Testis (tissue), 3 donors: ENCODE data around the gene CCDC150. TPM values are rescaled to one million over a fixed set of nuclear protein-coding genes. Genes with fewer than 3 reads are reported as not detected.
"Not testable (repeated sequence)": the region's sequence is repeated elsewhere in the genome, so short reads cannot be mapped to it uniquely, and the experiment has no call there.

Source experiments
- DNase-seq: peaks from one replicate; pipeline ENCODE4 v3.0.0-alpha.2; 2019
- H3K27ac ChIP-seq, 2 donors: fragments of 200-600 bp; sonication (generic); one replicate each; pipeline ENCODE4 v1.5.1; 2019
- H3K27me3 ChIP-seq: fragments of 200-600 bp; sonication (generic); one replicate; pipeline ENCODE4 v1.5.1; 2019
- H3K36me3 ChIP-seq: fragments of 200-600 bp; sonication (generic); one replicate; pipeline ENCODE4 v1.5.1; 2017; ENCODE audit warnings: low read depth; ENCODE audit errors: missing control alignments
- H3K4me1 ChIP-seq: fragments of 200-600 bp; sonication (generic); one replicate; pipeline ENCODE4 v1.5.1; 2019
- H3K4me3 ChIP-seq, 2 donors: fragments of 200-600 bp; sonication (generic); one replicate each; pipeline ENCODE4 v1.5.1; 2017 to 2019
- H3K9me3 ChIP-seq: fragments of 200-600 bp; sonication (generic); one replicate; pipeline ENCODE4 v1.5.1; 2017
- POLR2A ChIP-seq: fragments of 450-650 bp; IDR thresholded peaks from one replicate; pipeline ENCODE4 v1.6.1; 2017; ENCODE audit warnings: antibody characterized with exemption, mild to moderate bottlenecking, moderate library complexity
- WGBS, 2 donors: methylation state at CpG; one replicate each; pipeline ENCODE4 v1.1.5; 2018; 5-methylcytosine and 5-hydroxymethylcytosine counted together
- intact Hi-C: fragments of 100-400 bp; cut with DNase I; formaldehyde crosslinking; loops from one replicate; pipeline ENCODE4 v1.15.1; 2023; ENCODE audit warnings: low total_unique reads
- polyA plus RNA-seq: library from polyadenylated mRNA; stranded (reverse); fragments of 350-450 nt; fragmentation: Illumina TruSeq; extraction: RNeasy Lipid Tissue Mini Kit (QIAGEN cat#74804); gene quantifications from one replicate; pipeline ENCODE4 v1.2.3, GENCODE V29; 2014; ENCODE audit warnings: low read depth, low replicate concordance; ENCODE audit not compliant: insufficient read depth
- total RNA-seq, 2 donors: library from RNA; depleted of rRNA; stranded (reverse); fragments of >200 nt; gene quantifications; one replicate each; pipeline ENCODE4 v1.2.3, GENCODE V29; 2016
- TF ChIP-seq, protein P1 (sequence below), 3 experiments: fragments of 450-650 bp in 2 of 3; fragments of 200-600 bp in 1 of 3; sonication (generic) in 1 of 3; IDR thresholded peaks; one replicate each; pipeline ENCODE4 v1.5.1; 2016 to 2019; ENCODE audit warnings: antibody characterized with exemption in 3 of 3, mild to moderate bottlenecking in 2 of 3, moderate library complexity in 1 of 3

CCDC150 gene
- total and polyA plus RNA-seq, 3 donors from 2014 or later, result 22.7 to 52.0 (median 31.7) TPM

DNA sequence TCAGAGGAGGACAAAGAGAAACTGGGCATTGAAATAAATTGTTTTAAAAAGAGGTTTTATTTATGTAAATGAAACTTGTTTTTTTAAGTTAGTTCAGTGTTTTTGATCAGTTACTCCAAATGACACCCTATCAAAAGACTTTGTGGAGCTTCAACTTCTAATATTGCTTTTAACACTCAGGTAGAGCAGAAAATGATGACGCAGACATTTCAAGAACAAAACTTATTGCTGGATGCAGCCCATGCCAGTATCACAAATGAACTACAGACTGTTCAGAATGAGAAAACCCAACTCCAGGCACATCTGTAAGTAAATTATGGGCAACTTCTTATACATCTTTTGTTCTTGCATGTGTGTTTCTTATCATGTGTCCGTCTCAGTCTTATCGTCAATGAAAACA lies 36.4 kb downstream of the CCDC150 start:
- DNase-seq, result no peak
- H3K4me3 ChIP-seq, result no peak overlapping the region
- TF ChIP-seq, protein P1, sequence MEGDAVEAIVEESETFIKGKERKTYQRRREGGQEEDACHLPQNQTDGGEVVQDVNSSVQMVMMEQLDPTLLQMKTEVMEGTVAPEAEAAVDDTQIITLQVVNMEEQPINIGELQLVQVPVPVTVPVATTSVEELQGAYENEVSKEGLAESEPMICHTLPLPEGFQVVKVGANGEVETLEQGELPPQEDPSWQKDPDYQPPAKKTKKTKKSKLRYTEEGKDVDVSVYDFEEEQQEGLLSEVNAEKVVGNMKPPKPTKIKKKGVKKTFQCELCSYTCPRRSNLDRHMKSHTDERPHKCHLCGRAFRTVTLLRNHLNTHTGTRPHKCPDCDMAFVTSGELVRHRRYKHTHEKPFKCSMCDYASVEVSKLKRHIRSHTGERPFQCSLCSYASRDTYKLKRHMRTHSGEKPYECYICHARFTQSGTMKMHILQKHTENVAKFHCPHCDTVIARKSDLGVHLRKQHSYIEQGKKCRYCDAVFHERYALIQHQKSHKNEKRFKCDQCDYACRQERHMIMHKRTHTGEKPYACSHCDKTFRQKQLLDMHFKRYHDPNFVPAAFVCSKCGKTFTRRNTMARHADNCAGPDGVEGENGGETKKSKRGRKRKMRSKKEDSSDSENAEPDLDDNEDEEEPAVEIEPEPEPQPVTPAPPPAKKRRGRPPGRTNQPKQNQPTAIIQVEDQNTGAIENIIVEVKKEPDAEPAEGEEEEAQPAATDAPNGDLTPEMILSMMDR (IDR thresholded peaks at IDR 0.05), result no peak
- no peak for TF ChIP-seq POLR2A
- intact Hi-C loops, result no loop called here
- H3K27me3 ChIP-seq, result no peaks in the 10 kb centered on the region
- H3K36me3 ChIP-seq, result no peaks in the 10 kb centered on the region
- no peak overlapping the region for H3K27ac ChIP-seq
- no peaks in the 10 kb centered on the region for H3K4me1 ChIP-seq
- no peaks in the 10 kb centered on the region for H3K9me3 ChIP-seq
- 61 to 80% methylated on average over 3 of the region's 3 CpGs for WGBS, 2 donors

DNA sequence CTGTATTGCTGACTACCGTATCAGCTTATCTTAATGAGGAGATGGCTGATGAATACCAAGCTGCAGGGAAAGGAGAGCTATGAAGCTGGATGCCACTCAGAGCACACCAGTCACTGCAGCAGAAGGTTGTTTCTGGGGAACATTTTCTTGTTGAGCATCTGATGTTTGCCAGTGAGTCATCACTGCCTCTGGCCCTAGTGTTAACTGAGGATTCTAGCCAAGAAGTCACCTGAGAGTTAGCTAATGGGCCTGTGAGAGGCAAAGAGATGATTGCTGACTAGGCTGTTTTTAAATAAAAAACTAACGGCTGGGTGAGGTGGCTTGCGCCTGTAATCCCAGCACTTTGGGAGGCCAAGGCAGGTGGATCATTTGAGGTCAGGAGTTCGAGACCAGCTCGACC lies 37.9 kb downstream of the CCDC150 start:
- Histone ChIP-seq H3K4me3 (no peak overlapping the region), H3K4me1 (no peaks in the 10 kb centered on the region), H3K27me3 (no peaks in the 10 kb centered on the region), H3K36me3 (no peaks in the 10 kb centered on the region), H3K9me3 (no peaks in the 10 kb centered on the region), H3K27ac (no peak overlapping the region)
- WGBS, 2 donors, result 94% methylated on average over 5 of the region's 5 CpGs
- intact Hi-C loops, result no loop called here
- DNase-seq, result no peak
- no peak for TF ChIP-seq POLR2A
- TF ChIP-seq, protein P1 (IDR thresholded peaks at IDR 0.05), result no peak

DNA sequence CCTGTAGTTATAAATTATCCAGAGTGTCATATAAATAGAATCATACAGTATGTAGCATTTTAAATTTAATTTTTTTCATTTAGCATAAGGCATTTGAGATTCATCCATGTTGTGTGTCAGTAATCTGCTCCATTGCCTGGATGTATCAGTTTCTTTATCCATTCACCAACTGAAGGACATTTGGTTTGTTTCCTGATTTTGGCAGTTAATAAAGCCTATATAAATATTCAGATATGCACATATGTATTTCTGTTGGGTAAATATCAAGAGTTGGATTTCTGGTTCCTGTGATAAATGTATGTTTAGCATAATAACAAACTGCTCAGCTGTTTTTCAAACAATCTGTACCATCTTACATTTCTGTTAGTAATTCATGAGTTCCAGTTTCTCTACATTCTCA lies 39.9 kb downstream of the CCDC150 start:
- Histone ChIP-seq H3K4me3 (no peak overlapping the region), H3K4me1 (no peaks in the 10 kb centered on the region), H3K36me3 (no peaks in the 10 kb centered on the region), H3K27ac (no peak overlapping the region), H3K27me3 (no peaks in the 10 kb centered on the region), H3K9me3 (no peaks in the 10 kb centered on the region)
- no peak for DNase-seq
- TF ChIP-seq POLR2A, result no peak
- TF ChIP-seq, protein P1 (IDR thresholded peaks at IDR 0.05), result no peak
- intact Hi-C loops, result no loop called here

DNA sequence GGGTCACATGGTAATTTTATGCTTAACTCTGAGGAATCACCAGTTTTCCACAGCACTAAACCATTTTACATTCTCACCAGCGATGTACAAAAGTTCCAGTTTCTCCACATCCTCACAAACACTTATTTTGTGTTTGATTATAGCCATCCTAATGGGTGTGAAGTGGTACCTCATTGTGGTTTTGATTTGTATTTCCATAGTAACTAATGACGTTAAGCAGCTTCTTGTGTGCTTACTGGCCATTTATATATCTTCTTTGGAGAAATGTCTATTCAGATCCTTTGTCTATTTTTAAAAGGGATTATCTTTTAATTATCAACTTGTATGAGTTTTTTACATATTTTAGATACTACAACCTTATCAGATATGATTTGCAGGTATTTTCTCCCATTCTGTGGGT lies 42.0 kb downstream of the CCDC150 start:
- Histone ChIP-seq H3K36me3 (no peaks in the 10 kb centered on the region), H3K9me3 (no peaks in the 10 kb centered on the region), H3K4me3 (no peak overlapping the region), H3K27ac (no peak overlapping the region), H3K27me3 (no peaks in the 10 kb centered on the region), H3K4me1 (no peaks in the 10 kb centered on the region)
- TF ChIP-seq, protein P1 (IDR thresholded peaks at IDR 0.05), result no peak
- no peak for TF ChIP-seq POLR2A
- no peak for DNase-seq
- intact Hi-C loops, result no loop called here
- 96 to 100% methylated on average over 2 of the region's 2 CpGs for WGBS, 2 donors

DNA sequence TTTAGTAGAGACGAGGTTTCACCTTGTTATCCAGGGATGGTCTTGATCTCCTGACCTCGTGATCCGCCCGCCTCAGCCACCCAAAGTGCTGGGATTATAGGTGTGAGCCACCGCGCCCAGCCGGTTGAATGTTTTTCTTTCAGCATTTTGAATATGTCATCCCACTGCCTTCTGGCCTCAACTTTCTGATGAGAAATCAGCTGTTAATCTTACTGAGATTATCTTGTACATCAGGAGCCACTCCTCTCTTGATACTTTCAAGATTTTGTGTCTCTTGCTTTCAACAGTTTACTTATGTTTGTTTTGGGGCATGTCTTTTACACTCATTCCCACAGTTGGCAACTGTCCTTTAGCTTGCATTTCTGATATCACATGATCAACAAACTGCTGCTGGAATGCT lies 46.3 kb downstream of the CCDC150 start:
- 95 to 96% methylated on average over 7 of the region's 7 CpGs for WGBS, 2 donors
- H3K4me1 ChIP-seq, result no peaks in the 10 kb centered on the region
- no peak for TF ChIP-seq POLR2A
- TF ChIP-seq, protein P1 (IDR thresholded peaks at IDR 0.05), result no peak
- H3K36me3 ChIP-seq, result no peaks in the 10 kb centered on the region
- intact Hi-C loops, result no loop called here
- H3K27me3 ChIP-seq, result no peaks in the 10 kb centered on the region
- no peaks in the 10 kb centered on the region for H3K9me3 ChIP-seq
- H3K4me3 ChIP-seq, result no peak overlapping the region
- DNase-seq, result no peak
- H3K27ac ChIP-seq, result no peak overlapping the region

DNA sequence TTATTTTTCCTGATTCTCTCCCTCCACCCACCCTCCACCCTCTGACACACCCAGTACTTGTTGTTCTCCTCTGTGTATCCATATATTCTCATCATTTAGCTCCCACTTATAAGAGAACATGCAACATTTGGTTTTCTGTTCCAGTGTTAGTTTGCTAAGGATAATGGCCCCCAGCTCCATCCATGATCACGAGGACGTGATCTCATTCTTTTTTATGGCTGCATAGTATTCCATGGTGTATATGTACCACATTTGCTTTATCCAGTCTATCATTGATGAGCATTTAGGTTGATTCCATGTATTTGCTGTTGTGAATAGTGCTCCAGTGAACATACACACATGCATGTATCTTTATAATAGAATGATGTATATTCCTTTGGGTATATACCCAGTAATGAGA lies 47.2 kb downstream of the CCDC150 start:
- H3K27me3 ChIP-seq, intact Hi-C loops, H3K9me3 ChIP-seq, H3K4me3 ChIP-seq, H3K36me3 ChIP-seq, DNase-seq, H3K27ac ChIP-seq, H3K4me1 ChIP-seq: not testable (repeated sequence)
- 92 to 97% methylated on average over 2 of the region's 2 CpGs for WGBS, 2 donors
